Keratinocyte (primary cell): ENCODE data around the gene G3BP1. TPM values are rescaled to one million over a fixed set of nuclear protein-coding genes. Genes with fewer than 3 reads are reported as not detected.
"Not testable (repeated sequence)": the region's sequence is repeated elsewhere in the genome, so short reads cannot be mapped to it uniquely, and the experiment has no call there.

Experiments used
- DNase-seq: peaks from one replicate; pipeline ENCODE4 v3.0.0-alpha.2; 2011; ENCODE audit warnings: low read depth, missing footprints, low spot score
- FAIRE-seq: peaks from 2 replicates; lab custom pipeline; 2011; peaks lifted over from hg19 to GRCh38; lab: Jason Lieb, UNC
- H2AFZ ChIP-seq: 2 replicates; pipeline ENCODE4 v1.6.0; 2012; ENCODE audit warnings: low read length, control low read depth, inconsistent platforms; ENCODE audit not compliant: control insufficient read depth
- H3K27ac ChIP-seq: 2 replicates; pipeline ENCODE4 v1.5.1; 2011; ENCODE audit warnings: low read length; ENCODE audit not compliant: control insufficient read depth, insufficient read depth
- H3K27me3 ChIP-seq: 3 replicates; pipeline ENCODE4 v1.6.0; 2011; ENCODE audit warnings: low read length; ENCODE audit not compliant: control insufficient read depth, insufficient read depth; ENCODE audit errors: extremely low read depth
- H3K36me3 ChIP-seq, 2 experiments: 2 replicates in 1 of 2; 3 replicates in 1 of 2; pipeline ENCODE4 v1.5.1; 2011; ENCODE audit warnings: low read length in 2 of 2, mild to moderate bottlenecking in 1 of 2; ENCODE audit not compliant: control insufficient read depth in 2 of 2, insufficient read depth in 2 of 2; ENCODE audit errors: extremely low read depth in 1 of 2
- H3K4me1 ChIP-seq: 3 replicates; pipeline ENCODE4 v1.5.1; 2011; ENCODE audit warnings: low read length; ENCODE audit not compliant: control insufficient read depth, insufficient read depth; ENCODE audit errors: extremely low read depth
- H3K4me2 ChIP-seq: 3 replicates; pipeline ENCODE4 v1.6.0; 2011; ENCODE audit warnings: low read depth, low read length; ENCODE audit not compliant: control insufficient read depth, insufficient read depth; ENCODE audit errors: extremely low read depth
- H3K4me3 ChIP-seq, 3 experiments: fragments of 200-600 bp in 1 of 3; sonication (generic) in 1 of 3; 2 replicates in 2 of 3; 3 replicates in 1 of 3; pipeline ENCODE4 v1.5.1; 2011 to 2016; ENCODE audit warnings: low read length in 3 of 3, mild to moderate bottlenecking in 3 of 3, control low read depth in 2 of 3, inconsistent platforms in 1 of 3, low read depth in 1 of 3, mixed read lengths in 1 of 3, mixed run types in 1 of 3, moderate library complexity in 1 of 3; ENCODE audit not compliant: control insufficient read depth in 2 of 3, insufficient read depth in 2 of 3; ENCODE audit errors: extremely low read depth in 1 of 3
- H3K79me2 ChIP-seq: 2 replicates; pipeline ENCODE4 v1.6.0; 2012; ENCODE audit warnings: low read length; ENCODE audit not compliant: control insufficient read depth, insufficient read depth
- H3K9ac ChIP-seq: 3 replicates; pipeline ENCODE4 v1.6.0; 2011; ENCODE audit warnings: low read length; ENCODE audit not compliant: control insufficient read depth, insufficient read depth; ENCODE audit errors: extremely low read depth
- H3K9me1 ChIP-seq: 3 replicates; pipeline ENCODE4 v1.6.0; 2011; ENCODE audit warnings: low read length; ENCODE audit not compliant: control insufficient read depth, insufficient read depth; ENCODE audit errors: extremely low read depth
- H3K9me3 ChIP-seq: 2 replicates; pipeline ENCODE4 v1.5.1; 2012; ENCODE audit warnings: low read depth, low read length; ENCODE audit not compliant: control insufficient read depth
- H4K20me1 ChIP-seq: 3 replicates; pipeline ENCODE4 v1.6.0; 2011; ENCODE audit warnings: low read length; ENCODE audit not compliant: control insufficient read depth, insufficient read depth; ENCODE audit errors: extremely low read depth
- EZH2 ChIP-seq: IDR thresholded peaks from one replicate; pipeline ENCODE4 v1.6.1; 2012; ENCODE audit warnings: inconsistent platforms, mild to moderate bottlenecking, low read length, moderate library complexity
- dilution Hi-C: fragments of 300-500 bp; cut with MboI; formaldehyde crosslinking; loops from one replicate; pipeline ENCODE4 v1.7.0; 2020; ENCODE audit warnings: low sequenced_read_pairs; ENCODE audit not compliant: extremely low pct_ligation_motif_present
- polyA plus RNA-seq, 5 experiments: library from polyadenylated mRNA; depleted of rRNA in 3 of 5; stranded (reverse) in 3 of 5; stranded (forward) in 1 of 5; unstranded in 1 of 5; fragments of >200 nt; gene quantifications; 1 replicate in 1 of 5; 2 replicates in 3 of 5; 3 replicates in 1 of 5; pipeline versions ENCODE4 v1.2.1 to v1.2.3, GENCODE V29; 2011 to 2012; ENCODE audit warnings: missing spikeins in 2 of 5, low read depth in 1 of 5, low replicate concordance in 1 of 5

Gene G3BP1
- polyA plus RNA-seq, 1 donor (not counting 4 experiments of a cell fraction or from before 2014, with no cell fraction given), result 137 TPM

DNA sequence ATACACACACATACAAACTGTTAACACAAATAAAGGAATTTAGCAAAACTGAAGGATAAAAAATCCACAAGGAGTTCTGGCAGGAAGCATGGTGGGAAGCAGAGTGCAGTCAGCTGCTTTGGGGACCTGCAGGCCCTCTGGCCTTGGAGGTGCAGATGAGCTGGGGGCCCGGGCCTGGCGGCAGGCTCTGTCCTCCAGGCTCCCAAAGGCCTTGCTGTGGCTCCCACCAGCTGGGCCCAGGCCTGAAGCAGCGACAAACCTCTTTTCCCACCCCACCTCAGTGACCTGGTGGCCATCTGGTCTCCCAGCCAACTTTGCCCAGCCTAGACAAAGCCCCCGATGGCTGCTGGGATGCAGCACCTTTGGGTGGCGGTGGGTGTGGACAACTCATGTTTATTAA is 85.1 kb downstream of the G3BP1 start:
- no peaks in the 10 kb centered on the region for H3K4me1 ChIP-seq
- H3K4me3 ChIP-seq, result no peak overlapping the region
- H3K9me3 ChIP-seq, result no peaks in the 10 kb centered on the region
- H2AFZ ChIP-seq, result no peak overlapping the region
- dilution Hi-C loops, result no loop called here
- no peaks in the 10 kb centered on the region for H3K27me3 ChIP-seq
- no peaks in the 10 kb centered on the region for H4K20me1 ChIP-seq
- FAIRE-seq (no peak), DNase-seq (no peak)
- H3K9ac ChIP-seq, result no peak overlapping the region
- H3K79me2 ChIP-seq, result no peaks in the 10 kb centered on the region
- TF ChIP-seq EZH2, result no peak
- H3K4me2 ChIP-seq, result no peak overlapping the region
- no peaks in the 10 kb centered on the region for H3K9me1 ChIP-seq
- no peak overlapping the region for H3K27ac ChIP-seq
- no peaks in the 10 kb centered on the region for H3K36me3 ChIP-seq

DNA sequence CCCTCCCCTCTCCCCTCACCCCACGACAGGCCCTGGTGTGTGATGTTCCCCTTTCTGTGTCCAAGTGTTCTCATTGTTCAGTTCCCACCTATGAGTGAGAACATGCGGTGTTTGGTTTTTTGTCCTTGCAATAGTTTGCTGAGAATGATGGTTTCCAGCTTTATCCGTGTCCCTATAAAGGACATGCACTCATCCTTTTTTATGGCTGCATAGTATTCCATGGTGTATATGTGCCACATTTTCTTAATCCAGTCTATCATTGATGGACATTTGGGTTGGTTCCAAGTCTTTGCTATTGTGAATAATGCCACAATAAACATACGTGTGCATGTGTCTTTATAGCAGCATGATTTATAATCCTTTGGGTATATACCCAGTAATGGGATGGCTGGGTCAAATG is 89.1 kb downstream of the G3BP1 start:
- H3K27me3 ChIP-seq, H3K4me1 ChIP-seq, H3K9me3 ChIP-seq, H4K20me1 ChIP-seq, H3K36me3 ChIP-seq, H3K9me1 ChIP-seq, dilution Hi-C loops, H3K4me2 ChIP-seq, H3K4me3 ChIP-seq, FAIRE-seq, DNase-seq, H3K27ac ChIP-seq, H3K79me2 ChIP-seq, H3K9ac ChIP-seq, H2AFZ ChIP-seq: not testable (repeated sequence)

Other genes with a start within 250 kb of the G3BP1 start
- 35.0 to 58.0 TPM (median 51.5 TPM) in 3 replicates for gene FAT2, start 180.6 kb upstream of the G3BP1 start, polyA plus RNA-seq
- 289 to 702 TPM (median 397 TPM) in 3 replicates for gene SPARC, start 85.0 kb upstream of the G3BP1 start, polyA plus RNA-seq
- 173 to 414 TPM (median 199 TPM) in 3 replicates for gene ATOX1, start 13.3 kb upstream of the G3BP1 start, polyA plus RNA-seq
- not detected in 3 replicates for gene GLRA1, start 152.9 kb downstream of the G3BP1 start, polyA plus RNA-seq